OCI-LY7 (cell line): ENCODE data around the gene RPS6KL1.

Experiments used
- EZH2phosphoT487 ChIP-seq: fragments of 200-600 bp; sonication (generic); IDR thresholded peaks from 2 replicates; pipeline ENCODE4 v1.6.1; 2018; ENCODE audit warnings: low read depth, borderline replicate concordance, mild to moderate bottlenecking, mixed run types, antibody characterized with exemption, low read length, moderate library complexity, mixed read lengths
- TF ChIP-seq, protein P1 (sequence below): fragments of 200-600 bp; sonication (generic); conservative IDR thresholded peaks from 2 replicates; pipeline ENCODE4 v1.5.1; 2014; ENCODE audit warnings: mild to moderate bottlenecking, antibody characterized with exemption, low read length, moderate library complexity, mixed read lengths

DNA sequence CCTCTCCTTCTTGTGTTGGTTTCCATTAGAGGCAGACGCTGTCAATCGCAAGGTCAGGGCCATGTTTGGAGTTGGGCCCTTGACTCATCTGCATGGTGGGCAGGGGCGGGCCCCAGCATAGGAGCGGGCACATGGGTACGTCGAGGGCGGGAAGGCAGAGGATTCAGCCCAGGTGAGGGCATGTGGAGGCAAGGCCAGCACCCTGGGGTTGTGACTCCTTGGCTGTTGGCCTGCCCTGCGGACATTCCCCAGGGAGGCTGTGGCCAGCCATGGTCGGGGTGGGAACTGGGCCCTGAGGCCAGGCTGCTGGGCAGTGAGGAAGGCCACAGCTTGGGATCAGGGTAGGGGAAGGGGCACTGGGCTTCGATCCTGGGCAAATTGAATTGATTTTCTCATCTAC is 10.3 kb downstream of the RPS6KL1 start:
- TF ChIP-seq, protein P1, sequence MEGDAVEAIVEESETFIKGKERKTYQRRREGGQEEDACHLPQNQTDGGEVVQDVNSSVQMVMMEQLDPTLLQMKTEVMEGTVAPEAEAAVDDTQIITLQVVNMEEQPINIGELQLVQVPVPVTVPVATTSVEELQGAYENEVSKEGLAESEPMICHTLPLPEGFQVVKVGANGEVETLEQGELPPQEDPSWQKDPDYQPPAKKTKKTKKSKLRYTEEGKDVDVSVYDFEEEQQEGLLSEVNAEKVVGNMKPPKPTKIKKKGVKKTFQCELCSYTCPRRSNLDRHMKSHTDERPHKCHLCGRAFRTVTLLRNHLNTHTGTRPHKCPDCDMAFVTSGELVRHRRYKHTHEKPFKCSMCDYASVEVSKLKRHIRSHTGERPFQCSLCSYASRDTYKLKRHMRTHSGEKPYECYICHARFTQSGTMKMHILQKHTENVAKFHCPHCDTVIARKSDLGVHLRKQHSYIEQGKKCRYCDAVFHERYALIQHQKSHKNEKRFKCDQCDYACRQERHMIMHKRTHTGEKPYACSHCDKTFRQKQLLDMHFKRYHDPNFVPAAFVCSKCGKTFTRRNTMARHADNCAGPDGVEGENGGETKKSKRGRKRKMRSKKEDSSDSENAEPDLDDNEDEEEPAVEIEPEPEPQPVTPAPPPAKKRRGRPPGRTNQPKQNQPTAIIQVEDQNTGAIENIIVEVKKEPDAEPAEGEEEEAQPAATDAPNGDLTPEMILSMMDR: no peak
- TF ChIP-seq EZH2phosphoT487: no peak
